ENCODE data around the gene GIPC1. TPM values are rescaled to one million over a fixed set of nuclear protein-coding genes. Genes with fewer than 3 reads are reported as not detected.

GIPC1 gene
- total and polyA plus RNA-seq, 2 of the 4 experiments (the other 2 are of a cell fraction) = 74.2 to 133 TPM

DNA sequence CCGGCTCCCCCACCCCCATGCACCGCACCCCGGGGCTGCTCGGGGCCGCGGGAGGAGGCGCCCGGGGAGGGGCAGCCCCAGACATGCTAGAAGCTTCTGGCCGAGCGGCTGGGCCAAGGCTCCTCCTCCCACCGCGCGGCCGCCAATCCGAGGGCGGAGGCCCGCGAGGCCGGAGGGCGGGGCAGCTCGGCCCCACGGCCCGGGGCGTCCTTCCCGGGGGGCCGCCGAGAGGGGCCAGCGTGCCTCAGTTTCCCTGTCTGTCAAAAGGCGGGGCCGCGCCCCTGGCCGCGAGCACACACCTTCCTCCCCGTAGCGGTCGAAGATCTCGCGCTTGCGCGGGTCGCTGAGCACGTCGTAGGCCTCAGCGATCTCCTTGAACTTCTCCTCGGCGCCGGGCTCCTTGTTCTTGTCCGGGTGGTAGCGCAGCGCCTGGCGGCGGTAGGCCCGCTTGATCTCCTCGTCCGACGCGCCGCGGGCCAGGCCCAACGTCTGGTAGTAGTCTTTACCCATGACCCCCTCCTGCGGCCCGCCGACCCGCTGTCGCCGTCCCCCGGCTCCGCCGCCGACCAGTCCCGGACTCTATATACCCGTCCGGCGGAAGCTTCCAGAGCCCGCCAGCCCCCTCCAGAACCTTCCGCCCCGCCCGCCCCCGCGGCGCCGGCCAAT, 22.0 kb upstream of the GIPC1 start, which contains the start of gene DNAJB1:
DNAJB1 (minus strand) TSS at position 558 of the 666 bp plus-strand sequence; CDS start at position 510, 48 bp downstream.
- H2BK120ac ChIP-seq (ENCODE audit: low read depth, low read length) = peak within 1 kb of the TSS; percentile 45
- no peaks in the 10 kb centered on the region for H3K9me3 ChIP-seq (ENCODE audit: control insufficient read depth, insufficient read depth, low read length)
- H4K20me1 ChIP-seq (ENCODE audit: insufficient read depth, low read length) = peaks cover 41% of the 10 kb centered on the region
- H2AK5ac ChIP-seq (ENCODE audit: low read depth, low read length) = peak within 1 kb of the TSS; percentile 97
- peak within 1 kb of the TSS; percentile 87 for H3K9ac ChIP-seq (ENCODE audit: low read depth, low read length)
- ChIA-PET CTCF (interaction anchor here (0.7 kb wide), 1 partner anchor 8 kb away, joined by 3 read pairs; no protein-coding TSS in a partner anchor), POLR2A (ENCODE audit: unreplicated experiment) (interaction anchor here (0.5 to 1.4 kb wide), 2 partner anchors 10 to 18 kb away, joined by 4 to 20 read pairs; no protein-coding TSS in a partner anchor)
- in situ Hi-C loops (cut with MboI; ENCODE audit: low sequenced_read_pairs) (no loop called here), dilution Hi-C loops (cut with HindIII; ENCODE audit: low sequenced_read_pairs, unreplicated experiment) (no loop called here), intact Hi-C loops (cut with micrococcal nuclease) (no loop called here)
- H3K27me3 ChIP-seq (ENCODE audit: control insufficient read depth, insufficient read depth, low read length) = no peaks in the 10 kb centered on the region
- H3K23ac ChIP-seq (ENCODE audit: low read depth, low read length) = peak within 1 kb of the TSS; percentile 91
- peak within 1 kb of the TSS; percentile 90 for H3K27ac ChIP-seq (ENCODE audit: insufficient read depth, low read length)
- H2AFZ ChIP-seq (replicated peaks; ENCODE audit: low read length, poor library complexity) = peak within 1 kb of the TSS; percentile 95
- H3K36me3 ChIP-seq (ENCODE audit: control insufficient read depth, insufficient read depth, low read length) = peaks cover 27% of the 10 kb centered on the region
- 1% methylated on average over 25 of the region's 82 CpGs; no CpG with 5 or more reads in 1 of the 2 experiments for WGBS, 2 experiments (ENCODE audit: extremely low coverage in 2 of 2, insufficient read length in 1 of 2)
- peaks cover 19% of the 10 kb centered on the region for H3K9me1 ChIP-seq (ENCODE audit: insufficient read depth, low read length)
- H3K4me2 ChIP-seq (ENCODE audit: low read depth, low read length) = peak within 1 kb of the TSS; percentile 98
- H4K91ac ChIP-seq (ENCODE audit: insufficient read depth, low read depth, low read length) = peak within 1 kb of the TSS; percentile 84
- DNase-seq = peak; percentile 64
- H4K8ac ChIP-seq (ENCODE audit: low read depth in 2 of 2, low read length in 2 of 2) = peak within 1 kb of the TSS; percentile 93 to 99
- ATAC-seq (ENCODE audit: low read depth) = peak; percentile 80
- BruUV-seq (replicated peaks) = no TSS peak
- peak within 1 kb of the TSS; percentile 91 for H4K5ac ChIP-seq (ENCODE audit: low read depth, low read length)
- peak within 1 kb of the TSS; percentile 89 for H2BK5ac ChIP-seq (ENCODE audit: low read depth, low read length, poor library complexity, severe bottlenecking)
- H3K18ac ChIP-seq (ENCODE audit: low read depth, low read length) = peak within 1 kb of the TSS; percentile 62
- peaks cover 19% of the 10 kb centered on the region for H3K4me1 ChIP-seq (ENCODE audit: control insufficient read depth, insufficient read depth, low read length)
- H3K4me3 ChIP-seq (ENCODE audit: insufficient read depth, low read depth, low read length) = peak within 1 kb of the TSS; percentile 85
- H2BK15ac ChIP-seq (ENCODE audit: low read depth, low read length) = peak within 1 kb of the TSS; percentile 41; the same call in 1 of the 3 replicates
- H2AK9ac ChIP-seq (replicated peaks; ENCODE audit: low read depth, low read length, poor library complexity) = peak within 1 kb of the TSS; percentile 99
- no peak for TF ChIP-seq MAFK (IDR thresholded peaks at IDR 0.05; ENCODE audit: low read depth, low read length)
- TF ChIP-seq SMC3 (IDR thresholded peaks at IDR 0.05; ENCODE audit: low read depth, low read length) = peak; percentile 10; the same call in 1 of the 2 replicates
- TF ChIP-seq CHD1 (IDR thresholded peaks at IDR 0.05; ENCODE audit: low read depth, low read length) = peak; percentile 95; the same call in 1 of the 2 replicates
- TF ChIP-seq BHLHE40 (IDR thresholded peaks at IDR 0.05; ENCODE audit: low read depth, low read length) = no peak
- TF ChIP-seq POLR2A (IDR thresholded peaks at IDR 0.05; ENCODE audit: low read depth, low read length) = peak; percentile 99
- no peak within 1 kb of the TSS for H2BK20ac ChIP-seq (ENCODE audit: low read depth, low read length)
- peak within 1 kb of the TSS; percentile 84 for H3K56ac ChIP-seq (ENCODE audit: extremely low read depth, insufficient read depth, low read length)
- H3K79me1 ChIP-seq (ENCODE audit: low read depth in 1 of 2, low read length in 2 of 2) = peaks cover 23 to 48% of the 10 kb centered on the region in 2 experiments
- peak within 1 kb of the TSS; percentile 93 for H3K4ac ChIP-seq (ENCODE audit: low read depth, low read length)
- H3K14ac ChIP-seq (replicated peaks; ENCODE audit: low read depth, low read length) = peak within 1 kb of the TSS; percentile 98
